Panc1 (cell line): ENCODE results near the gene PHACTR4.

Source experiments
- CTCF ChIP-seq: fragments of 450-650 bp; IDR thresholded peaks from 2 replicates; pipeline ENCODE4 v1.5.1; 2017; ENCODE audit warnings: mild to moderate bottlenecking
- POLR2AphosphoS5 ChIP-seq: IDR thresholded peaks from 2 replicates; pipeline ENCODE4 v1.6.1; 2012; ENCODE audit warnings: mild to moderate bottlenecking, low read depth, low read length, moderate library complexity
- TCF7L2 ChIP-seq: IDR thresholded peaks from 2 replicates; pipeline ENCODE4 v1.6.1; 2011; ENCODE audit warnings: mild to moderate bottlenecking, low read depth, low read length, inconsistent platforms
- TF ChIP-seq, protein P1 (sequence below), 2 experiments: IDR thresholded peaks; 2 replicates each; pipeline ENCODE4 v1.6.1; 2011 to 2012; ENCODE audit warnings: low read depth in 2 of 2, control low read depth in 1 of 2, low read length in 1 of 2, mild to moderate bottlenecking in 1 of 2, moderate library complexity in 1 of 2; ENCODE audit not compliant: insufficient read depth in 1 of 2

- no peak for TF ChIP-seq TCF7L2
- TF ChIP-seq CTCF: no peak
- TF ChIP-seq POLR2AphosphoS5: no peak
- TF ChIP-seq, protein P1, sequence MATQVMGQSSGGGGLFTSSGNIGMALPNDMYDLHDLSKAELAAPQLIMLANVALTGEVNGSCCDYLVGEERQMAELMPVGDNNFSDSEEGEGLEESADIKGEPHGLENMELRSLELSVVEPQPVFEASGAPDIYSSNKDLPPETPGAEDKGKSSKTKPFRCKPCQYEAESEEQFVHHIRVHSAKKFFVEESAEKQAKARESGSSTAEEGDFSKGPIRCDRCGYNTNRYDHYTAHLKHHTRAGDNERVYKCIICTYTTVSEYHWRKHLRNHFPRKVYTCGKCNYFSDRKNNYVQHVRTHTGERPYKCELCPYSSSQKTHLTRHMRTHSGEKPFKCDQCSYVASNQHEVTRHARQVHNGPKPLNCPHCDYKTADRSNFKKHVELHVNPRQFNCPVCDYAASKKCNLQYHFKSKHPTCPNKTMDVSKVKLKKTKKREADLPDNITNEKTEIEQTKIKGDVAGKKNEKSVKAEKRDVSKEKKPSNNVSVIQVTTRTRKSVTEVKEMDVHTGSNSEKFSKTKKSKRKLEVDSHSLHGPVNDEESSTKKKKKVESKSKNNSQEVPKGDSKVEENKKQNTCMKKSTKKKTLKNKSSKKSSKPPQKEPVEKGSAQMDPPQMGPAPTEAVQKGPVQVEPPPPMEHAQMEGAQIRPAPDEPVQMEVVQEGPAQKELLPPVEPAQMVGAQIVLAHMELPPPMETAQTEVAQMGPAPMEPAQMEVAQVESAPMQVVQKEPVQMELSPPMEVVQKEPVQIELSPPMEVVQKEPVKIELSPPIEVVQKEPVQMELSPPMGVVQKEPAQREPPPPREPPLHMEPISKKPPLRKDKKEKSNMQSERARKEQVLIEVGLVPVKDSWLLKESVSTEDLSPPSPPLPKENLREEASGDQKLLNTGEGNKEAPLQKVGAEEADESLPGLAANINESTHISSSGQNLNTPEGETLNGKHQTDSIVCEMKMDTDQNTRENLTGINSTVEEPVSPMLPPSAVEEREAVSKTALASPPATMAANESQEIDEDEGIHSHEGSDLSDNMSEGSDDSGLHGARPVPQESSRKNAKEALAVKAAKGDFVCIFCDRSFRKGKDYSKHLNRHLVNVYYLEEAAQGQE (IDR thresholded peaks at IDR 0.05; ENCODE audit: insufficient read depth in 1 of 2, low read depth in 2 of 2, low read length in 1 of 2): no peak
These were observed 39.5 kb downstream of the PHACTR4 start for GRCh38 chr1:28409090-28409489.
